HG02870 (cell line): ENCODE measurements around the gene TBC1D12.

Source experiments
- ATAC-seq: cut with Tn5 transposase; IDR thresholded peaks from one replicate; pipeline ENCODE4 v1.9.1; 2021; ENCODE audit warnings: mild to moderate bottlenecking, moderate library complexity; ENCODE audit not compliant: unreplicated experiment

Gene TBC1D12

GRCh38 chr10:94405406-94405805 is 3.1 kb downstream of the TBC1D12 start:
- no peak for ATAC-seq

- ATAC-seq, result no peak
These were observed 5.3 kb downstream of the TBC1D12 start for GRCh38 chr10:94407668-94408067.

GRCh38 chr10:94409021-94409657 is 6.8 kb downstream of the TBC1D12 start:
- ATAC-seq, result no peak

GRCh38 chr10:94411304-94411703 is 9.0 kb downstream of the TBC1D12 start:
- ATAC-seq, result no peak

GRCh38 chr10:94412449-94412848 is 10.1 kb downstream of the TBC1D12 start:
- no peak for ATAC-seq

- ATAC-seq, result no peak
These were observed 11.0 kb downstream of the TBC1D12 start for GRCh38 chr10:94413361-94413760.

- ATAC-seq, result no peak
These were observed 14.6 kb downstream of the TBC1D12 start for GRCh38 chr10:94416896-94417295.

- no peak for ATAC-seq
These were observed 15.0 kb downstream of the TBC1D12 start for GRCh38 chr10:94417321-94417720.

GRCh38 chr10:94420516-94420915 is 18.2 kb downstream of the TBC1D12 start:
- ATAC-seq, result no peak

- no peak for ATAC-seq
These were observed 18.7 kb downstream of the TBC1D12 start for GRCh38 chr10:94420998-94421528.

GRCh38 chr10:94423627-94424026 is 21.3 kb downstream of the TBC1D12 start:
- ATAC-seq, result no peak

- no peak for ATAC-seq
These were observed 22.5 kb downstream of the TBC1D12 start for GRCh38 chr10:94424714-94425337.

GRCh38 chr10:94425942-94426341 is 23.6 kb downstream of the TBC1D12 start:
- no peak for ATAC-seq

GRCh38 chr10:94427166-94427565 is 24.8 kb downstream of the TBC1D12 start:
- no peak for ATAC-seq

- no peak for ATAC-seq
These were observed 26.7 kb downstream of the TBC1D12 start for GRCh38 chr10:94428766-94429707.

GRCh38 chr10:94430701-94431100 is 28.4 kb downstream of the TBC1D12 start:
- ATAC-seq, result no peak

- no peak for ATAC-seq
These were observed 30.1 kb downstream of the TBC1D12 start for GRCh38 chr10:94432443-94432842.

- ATAC-seq, result no peak
These were observed 37.0 kb downstream of the TBC1D12 start for GRCh38 chr10:94439275-94439861.

- no peak for ATAC-seq
These were observed 37.8 kb downstream of the TBC1D12 start for GRCh38 chr10:94440096-94440495.

GRCh38 chr10:94443047-94443446 is 40.7 kb downstream of the TBC1D12 start:
- no peak for ATAC-seq

GRCh38 chr10:94443549-94443948 is 41.2 kb downstream of the TBC1D12 start:
- no peak for ATAC-seq
